GM21360 (cell line): ENCODE measurements around the gene CDYL2.

Source experiments
- ATAC-seq: cut with Tn5 transposase; IDR thresholded peaks from one replicate; pipeline ENCODE4 v1.9.1; 2021; ENCODE audit warnings: mild to moderate bottlenecking, moderate library complexity; ENCODE audit not compliant: unreplicated experiment

CDYL2 gene

DNA sequence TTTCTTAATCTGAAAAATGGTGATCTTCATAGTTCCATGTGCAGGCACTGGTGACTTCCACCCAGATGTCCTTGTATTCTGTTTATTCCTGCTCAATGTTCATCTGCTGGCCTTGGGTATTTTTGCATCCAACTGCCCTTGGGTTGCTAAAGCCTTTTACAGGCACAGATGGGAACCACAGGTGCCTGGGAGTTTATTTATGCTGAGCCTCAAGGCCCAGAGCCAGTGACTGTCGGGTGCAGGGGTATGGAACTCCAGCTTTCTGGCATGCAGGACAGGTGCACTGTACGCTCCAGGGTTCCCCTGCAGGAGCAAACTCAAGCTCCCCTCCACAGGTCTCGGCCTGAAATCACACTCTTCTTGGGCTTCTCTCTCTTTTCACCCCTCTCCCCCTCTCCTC, 241.3 kb downstream of the CDYL2 start:
- ATAC-seq = no peak

DNA sequence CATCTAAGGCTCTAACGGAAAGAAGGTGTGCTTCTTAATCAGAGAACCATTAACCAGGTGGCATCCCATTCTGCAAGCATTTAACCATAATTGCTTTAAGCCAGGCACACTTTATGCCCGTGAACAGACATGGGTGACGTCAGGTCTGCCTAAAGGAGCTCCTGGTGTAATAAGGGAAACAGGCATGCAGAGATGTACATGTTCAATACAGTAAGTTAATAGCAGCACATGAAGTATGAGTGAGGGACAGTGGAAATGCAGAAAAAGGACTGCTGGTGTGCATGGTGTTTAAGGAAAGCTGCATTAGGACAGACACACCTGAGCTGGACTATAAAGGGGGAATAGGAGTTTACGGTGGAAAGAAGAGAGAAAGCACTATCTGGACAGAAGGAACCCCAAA, 245.0 kb downstream of the CDYL2 start:
- ATAC-seq = no peak

DNA sequence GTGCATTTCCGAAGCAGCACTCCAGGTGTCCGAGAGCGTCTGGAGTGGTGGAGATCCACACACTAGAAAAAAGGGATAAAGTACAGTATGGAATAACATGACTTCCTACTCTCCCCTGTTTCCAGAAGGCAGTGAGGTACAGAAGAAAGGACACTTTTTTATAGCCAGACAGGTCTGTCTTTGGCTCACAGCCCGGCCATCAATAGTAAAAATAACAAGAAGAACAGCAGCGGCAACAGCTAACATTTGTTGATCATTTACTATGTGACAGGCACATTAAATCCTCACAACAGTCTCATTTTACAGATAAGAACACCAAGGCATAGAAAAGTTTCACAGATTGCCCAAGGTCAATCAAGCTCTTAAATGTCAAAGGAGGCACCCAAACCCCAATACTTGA, 247.4 kb downstream of the CDYL2 start:
- ATAC-seq = no peak

DNA sequence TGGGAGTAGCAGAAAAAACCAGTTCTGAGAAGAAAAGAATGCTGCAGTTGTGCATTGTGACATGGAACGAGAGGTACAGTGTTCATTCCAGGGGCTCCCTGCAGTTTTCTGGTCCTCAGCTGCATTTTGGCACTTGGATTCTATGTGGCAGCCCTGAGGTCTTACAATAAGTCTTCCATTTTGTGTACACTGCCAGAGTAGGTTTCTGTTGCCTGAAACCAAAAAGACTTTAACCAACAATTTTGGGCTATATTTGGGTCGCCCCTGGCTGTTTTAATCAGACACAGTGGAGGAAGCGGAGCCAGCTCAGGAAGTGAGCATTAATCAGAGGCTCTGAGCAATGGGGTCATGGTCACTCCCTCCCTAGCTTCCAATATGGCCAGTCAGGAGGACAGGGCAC, 247.9 kb downstream of the CDYL2 start:
- ATAC-seq = no peak

DNA sequence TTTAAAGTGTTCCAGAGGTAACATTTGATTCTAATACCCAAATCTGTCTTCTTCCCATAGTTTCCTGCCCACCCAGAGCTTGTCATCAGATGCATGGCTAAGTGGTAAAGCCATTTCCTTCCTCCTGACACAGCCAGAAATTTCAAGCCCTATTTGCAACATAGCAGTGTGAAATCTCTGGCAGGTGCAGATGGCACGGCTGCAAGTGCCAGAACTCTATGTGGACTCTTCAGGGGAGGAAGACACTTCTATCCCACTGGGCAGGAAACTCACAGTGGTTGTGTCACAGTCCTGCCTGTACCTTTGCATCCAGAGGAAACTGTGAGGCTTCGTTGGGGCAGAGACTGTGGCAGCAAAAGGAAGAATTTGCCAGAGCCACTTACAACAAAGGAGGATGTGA, 250.4 kb downstream of the CDYL2 start:
- no peak for ATAC-seq

DNA sequence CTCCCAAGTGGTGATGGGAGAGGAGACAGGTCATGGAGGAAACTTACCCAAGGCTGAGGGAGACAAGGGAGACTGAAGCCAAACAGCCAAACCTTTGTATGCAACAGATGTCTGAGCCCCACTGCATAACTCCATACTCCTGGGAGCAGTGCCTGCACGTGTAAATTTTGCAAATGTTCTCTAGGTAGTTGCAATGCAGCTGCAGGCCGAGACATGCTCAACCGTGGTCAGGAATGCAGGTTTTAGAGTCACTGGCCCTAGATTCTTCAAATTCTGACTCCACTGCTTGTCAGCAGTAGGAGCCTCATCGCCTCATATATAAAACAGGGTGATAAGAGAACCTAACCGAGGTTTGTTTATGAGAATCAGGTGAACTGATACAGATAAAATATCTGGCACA, 252.1 kb downstream of the CDYL2 start:
- no peak for ATAC-seq
